ENCODE measurements around the gene DQX1. TPM values are rescaled to one million over a fixed set of nuclear protein-coding genes. Genes with fewer than 3 reads are reported as not detected.

Gene DQX1
- total and polyA plus RNA-seq, 2 of the 8 experiments (the other 6 are each of a cell fraction or from before 2014, with no cell fraction given) = 0.76 to 1.1 TPM

- TF ChIP-seq RXRA (IDR thresholded peaks at IDR 0.05; ENCODE audit: insufficient read depth, low read depth, low read length) = no peak
Measured at GRCh38 chr2:74559912-74560311, 33.9 kb upstream of the DQX1 start (continued).
